A549 (cell line): ENCODE data around the gene NFASC. TPM values are rescaled to one million over a fixed set of nuclear protein-coding genes. Genes with fewer than 3 reads are reported as not detected.

Source experiments
- ATAC-seq, 2 experiments: fragments of 200-7000 bp in 1 of 2; fragments of >200 bp in 1 of 2; cut with Nextera tagmentation in 1 of 2; cut with Tn5 transposase in 1 of 2; 3 replicates each; pipeline versions ENCODE4 v1.8.0 to v1.9.1; 2018 to 2020; ENCODE audit warnings: mild to moderate bottlenecking in 1 of 2, moderate library complexity in 1 of 2
- CTCF ChIA-PET: fragments of 300-600 bp; sonication (Branson Sonifier 250); formaldehyde crosslinking; extraction: SDS; loops from one replicate; lab custom pipeline; 2021; ENCODE audit warnings: antibody characterized with exemption, inconsistent platforms; lab: Yijun Ruan, JAX
- POLR2A ChIA-PET: fragments of 350-600 bp; formaldehyde crosslinking; extraction: SDS; loops from one replicate; lab custom pipeline; 2021; ENCODE audit warnings: antibody characterized with exemption, inconsistent platforms; lab: Yijun Ruan, JAX
- DNase-seq, 2 experiments: peaks; one replicate each; pipeline versions ENCODE4 v3.0.0 to v3.0.0-alpha.2; 2011 to 2016; ENCODE audit warnings: low read depth in 1 of 2, low spot score in 1 of 2
- FAIRE-seq: peaks from 2 replicates; lab custom pipeline; 2011; peaks lifted over from hg19 to GRCh38; lab: Jason Lieb, UNC
- H3K27ac ChIP-seq, 2 experiments: fragments of >200 bp; sonication (Bioruptor Twin); formaldehyde crosslinking; 3 replicates each; pipeline ENCODE4 v1.5.1; 2016 to 2017
- H3K4me1 ChIP-seq: fragments of >200 bp; sonication (Bioruptor Twin); formaldehyde crosslinking; 3 replicates; pipeline ENCODE4 v1.6.1; 2016
- H3K4me2 ChIP-seq: fragments of >200 bp; sonication (Bioruptor Twin); formaldehyde crosslinking; 3 replicates; pipeline ENCODE4 v1.6.1; 2016
- H3K4me3 ChIP-seq: fragments of >200 bp; sonication (Bioruptor Twin); formaldehyde crosslinking; 3 replicates; pipeline ENCODE4 v1.5.1; 2016
- H3K9me3 ChIP-seq: fragments of >200 bp; sonication (Bioruptor Twin); formaldehyde crosslinking; 3 replicates; pipeline ENCODE4 v1.6.1; 2016
- CBX8 ChIP-seq: fragments of 200-600 bp; sonication (generic); IDR thresholded peaks from 2 replicates; pipeline ENCODE4 v1.6.1; 2016
- EHMT2 ChIP-seq: fragments of 200-600 bp; sonication (generic); IDR thresholded peaks from 2 replicates; pipeline ENCODE4 v1.6.1; 2016; ENCODE audit warnings: antibody characterized with exemption, low read depth, mild to moderate bottlenecking, moderate library complexity
- EP300 ChIP-seq, 2 experiments: fragments of >200 bp; sonication (Bioruptor Twin); formaldehyde crosslinking; IDR thresholded peaks; 2 replicates in 1 of 2; 3 replicates in 1 of 2; pipeline ENCODE4 v1.6.1; 2016 to 2017
- ESRRA ChIP-seq: fragments of 150-350 bp; IDR thresholded peaks from 2 replicates; pipeline ENCODE4 v1.6.1; 2014; ENCODE audit warnings: mild to moderate bottlenecking, low read length, borderline replicate concordance
- GATA3 ChIP-seq: IDR thresholded peaks from 2 replicates; pipeline ENCODE4 v1.6.1; 2012; ENCODE audit warnings: borderline replicate concordance
- HDAC2 ChIP-seq: fragments of 200-600 bp; sonication (generic); IDR thresholded peaks from 2 replicates; pipeline ENCODE4 v1.6.1; 2016
- JUNB ChIP-seq: fragments of >200 bp; sonication (Bioruptor Twin); formaldehyde crosslinking; IDR thresholded peaks from 2 replicates; pipeline ENCODE4 v1.6.1; 2016
- KDM1A ChIP-seq: fragments of 200-600 bp; sonication (generic); IDR thresholded peaks from 2 replicates; pipeline ENCODE4 v1.6.1; 2016; ENCODE audit warnings: low read depth, mild to moderate bottlenecking
- KDM5A ChIP-seq: fragments of 200-600 bp; sonication (generic); IDR thresholded peaks from 2 replicates; pipeline ENCODE4 v1.6.1; 2016; ENCODE audit warnings: antibody characterized with exemption, mild to moderate bottlenecking
- NPAS2 ChIP-seq: fragments of 250-450 bp; sonication (Bioruptor Pico); IDR thresholded peaks from 2 replicates; pipeline ENCODE4 v1.8.0; 2022; ENCODE audit warnings: mild to moderate bottlenecking, moderate library complexity, borderline replicate concordance
- NR3C1 ChIP-seq: fragments of >200 bp; sonication (Bioruptor Twin); formaldehyde crosslinking; IDR thresholded peaks from 3 replicates; pipeline ENCODE4 v1.6.1; 2017
- PHF8 ChIP-seq: fragments of 200-600 bp; sonication (generic); IDR thresholded peaks from 2 replicates; pipeline ENCODE4 v1.6.1; 2016; ENCODE audit warnings: low read depth, mild to moderate bottlenecking, antibody characterized with exemption, moderate library complexity, borderline replicate concordance
- POLR2A ChIP-seq: IDR thresholded peaks from 2 replicates; pipeline ENCODE4 v1.6.1; 2012; ENCODE audit warnings: mild to moderate bottlenecking, low read length
- RAD21 ChIP-seq, 2 experiments: fragments of >200 bp in 1 of 2; sonication (Bioruptor Twin) in 1 of 2; formaldehyde crosslinking in 1 of 2; IDR thresholded peaks in 1 of 2; conservative IDR thresholded peaks in 1 of 2; 2 replicates in 1 of 2; 3 replicates in 1 of 2; pipeline ENCODE4 v1.6.1; 2012 to 2018; ENCODE audit warnings: inconsistent platforms in 1 of 2
- RFX5 ChIP-seq: fragments of 450-650 bp; IDR thresholded peaks from 2 replicates; pipeline ENCODE4 v1.7.1; 2014; ENCODE audit warnings: antibody characterized with exemption, mild to moderate bottlenecking, moderate library complexity
- TFCP2L1 ChIP-seq: fragments of 250-450 bp; sonication (Bioruptor Pico); IDR thresholded peaks from 2 replicates; pipeline ENCODE4 v1.5.0; 2021; ENCODE audit warnings: mild to moderate bottlenecking
- ZFP36 ChIP-seq: fragments of 450-650 bp; IDR thresholded peaks from 2 replicates; pipeline ENCODE4 v1.6.1; 2014; ENCODE audit warnings: borderline replicate concordance; ENCODE audit not compliant: partially characterized antibody
- WGBS: methylation state at CpG from one replicate; pipeline ENCODE4 v1.1.6; 2017; ENCODE audit errors: missing lambda C conversion rate; 5-methylcytosine and 5-hydroxymethylcytosine counted together
- polyA plus RNA-seq, 4 experiments: library from polyadenylated mRNA; depleted of rRNA in 3 of 4; stranded (reverse); fragments of >200 nt; fragmentation: RNase III in 1 of 4; extraction: RNeasy Plus Mini Kit Qiagen cat#74134 plus additional on column Dnase treatment in 1 of 4; gene quantifications; 2 replicates in 3 of 4; 3 replicates in 1 of 4; pipeline ENCODE4 v1.2.3, GENCODE V29; 2011 to 2017
- TF ChIP-seq, protein P1 (sequence below): IDR thresholded peaks from 2 replicates; pipeline ENCODE4 v1.6.1; 2012
- TF ChIP-seq, protein P2 (sequence below): fragments of 250-450 bp; sonication (Bioruptor Pico); IDR thresholded peaks from 2 replicates; pipeline ENCODE4 v1.5.0; 2021; ENCODE audit warnings: mild to moderate bottlenecking, moderate library complexity, borderline replicate concordance
- TF ChIP-seq, protein P3 (sequence below): IDR thresholded peaks from 2 replicates; pipeline ENCODE4 v1.6.1; 2012
- TF ChIP-seq, protein P4 (sequence below): fragments of 150-350 bp; IDR thresholded peaks from 2 replicates; pipeline ENCODE4 v1.6.1; 2014; ENCODE audit warnings: low read depth, mild to moderate bottlenecking, low read length

Gene NFASC
- polyA plus RNA-seq, 2 of the 4 experiments (the other 2 are of a cell fraction), result 0.27 to 0.39 TPM

DNA sequence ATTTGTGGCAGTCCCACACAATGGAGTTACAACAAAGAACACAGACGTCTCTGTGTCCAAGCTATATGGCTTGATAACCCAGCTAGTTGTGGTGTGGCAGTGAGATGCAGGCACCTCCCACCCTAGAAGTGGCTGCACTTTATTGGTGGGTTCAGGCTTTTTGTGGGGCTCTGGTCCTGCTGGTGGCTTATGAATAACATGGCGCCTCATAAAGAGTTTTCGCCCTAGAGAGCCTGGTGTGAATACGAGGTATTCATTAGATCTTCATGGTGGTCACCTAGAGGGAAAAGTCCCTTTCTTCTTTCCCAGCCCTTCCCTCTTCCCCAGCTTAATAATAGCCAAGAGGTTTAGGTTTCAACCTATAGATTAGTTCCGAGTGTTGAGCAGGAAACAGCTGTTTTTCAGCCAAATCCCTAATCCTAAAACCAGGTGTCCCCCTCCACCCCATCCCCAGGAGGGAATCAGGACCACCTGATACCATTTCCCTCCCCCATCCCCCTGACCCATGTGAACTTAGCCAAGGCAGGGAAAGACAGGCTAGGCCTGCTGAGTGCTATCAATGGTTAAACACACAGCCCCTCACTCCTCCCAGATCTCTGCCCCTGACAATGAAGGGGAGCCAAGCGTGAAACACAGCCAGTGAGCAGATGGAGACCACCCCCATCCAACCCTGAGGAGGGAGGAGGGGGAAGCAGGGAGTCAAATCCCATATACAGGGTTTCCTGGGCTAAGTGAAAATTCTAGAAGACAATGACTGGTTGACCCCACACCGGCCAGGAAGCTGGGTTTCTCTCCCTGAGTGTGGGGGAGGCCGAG, 58.2 kb downstream of the NFASC start:
- CTCF ChIA-PET, result interaction anchor here (1.2 to 1.4 kb wide), 2 partner anchors 13 to 122 kb away, joined by 4 read pairs; no protein-coding TSS in a partner anchor
- FAIRE-seq (no peak), ATAC-seq (no peak), DNase-seq (no peak)
- TF ChIP-seq PHF8 (no peak), EHMT2 (no peak), EP300 (IDR thresholded peaks at IDR 0.05) (no peak), ZFP36 (no peak), RAD21 (conservative IDR thresholded peaks at IDR 0.05 in 1 of 2, IDR thresholded peaks at IDR 0.05 in 1 of 2) (no peak), NPAS2 (CRISPR knock-in tag) (no peak), JUNB (no peak), CBX8 (no peak), KDM5A (no peak)
- WGBS, result 66% methylated on average over 7 of the region's 8 CpGs
- Histone ChIP-seq H3K9me3 (no peaks in the 10 kb centered on the region), H3K4me2 (no peak overlapping the region), H3K27ac (no peak overlapping the region), H3K4me3 (no peak overlapping the region), H3K4me1 (peaks cover 10% of the 10 kb centered on the region; the same call in 2 of the 3 replicates)
- POLR2A ChIA-PET, result no interaction called here

DNA sequence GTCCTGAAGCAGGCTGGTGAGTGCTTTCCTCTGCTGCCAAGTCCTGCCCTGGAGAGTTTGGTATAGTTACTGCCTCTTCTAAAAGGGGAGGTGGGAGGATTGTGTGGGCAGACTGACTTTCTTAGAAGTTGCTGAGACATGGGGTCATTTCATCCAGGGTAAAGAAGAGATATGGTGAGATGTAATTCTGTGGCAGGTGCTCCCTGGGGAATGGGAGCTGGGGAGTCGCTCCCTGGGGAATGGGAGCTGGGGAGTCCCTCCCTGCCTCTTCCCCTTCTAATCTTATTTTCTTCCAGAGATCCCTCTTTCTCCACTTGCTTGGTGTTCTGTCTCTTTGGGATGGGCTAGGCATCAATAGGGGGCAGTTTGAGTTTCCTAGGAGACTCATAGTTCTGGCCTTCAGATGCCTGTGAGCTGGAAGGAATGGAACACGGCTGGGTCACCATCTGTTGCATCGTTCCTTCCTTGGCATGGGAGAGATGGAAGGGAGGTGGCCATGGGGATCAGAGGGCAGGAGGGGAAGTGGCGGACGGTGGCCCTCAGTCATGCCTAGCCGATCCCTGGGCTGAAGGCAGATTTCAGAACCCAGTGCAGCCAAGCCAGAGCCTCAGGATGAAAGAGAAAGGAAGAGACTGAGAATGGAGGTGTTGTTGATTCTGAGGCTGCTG, 59.0 kb downstream of the NFASC start:
- Histone ChIP-seq H3K27ac (no peak overlapping the region), H3K9me3 (no peaks in the 10 kb centered on the region), H3K4me3 (no peak overlapping the region), H3K4me1 (peaks cover 3% of the 10 kb centered on the region; the same call in 2 of the 3 replicates), H3K4me2 (no peak overlapping the region)
- WGBS, result 70% methylated on average over 6 of the region's 6 CpGs
- ChIA-PET POLR2A (no interaction called here), CTCF (interaction anchor here (1.0 to 3.1 kb wide), 4 partner anchors 12 to 132 kb away, joined by 4 to 18 read pairs (median 5); no protein-coding TSS in a partner anchor)
- ATAC-seq (no peak), FAIRE-seq (no peak), DNase-seq (no peak)
- TF ChIP-seq ESRRA (no peak), GATA3 (no peak), KDM1A (no peak), NR3C1 (no peak), RFX5 (no peak), HDAC2 (no peak), TFCP2L1 (CRISPR knock-in tag) (no peak), POLR2A (no peak)
- TF ChIP-seq, protein P1, sequence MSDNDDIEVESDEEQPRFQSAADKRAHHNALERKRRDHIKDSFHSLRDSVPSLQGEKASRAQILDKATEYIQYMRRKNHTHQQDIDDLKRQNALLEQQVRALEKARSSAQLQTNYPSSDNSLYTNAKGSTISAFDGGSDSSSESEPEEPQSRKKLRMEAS, result no peak
- TF ChIP-seq, protein P2, sequence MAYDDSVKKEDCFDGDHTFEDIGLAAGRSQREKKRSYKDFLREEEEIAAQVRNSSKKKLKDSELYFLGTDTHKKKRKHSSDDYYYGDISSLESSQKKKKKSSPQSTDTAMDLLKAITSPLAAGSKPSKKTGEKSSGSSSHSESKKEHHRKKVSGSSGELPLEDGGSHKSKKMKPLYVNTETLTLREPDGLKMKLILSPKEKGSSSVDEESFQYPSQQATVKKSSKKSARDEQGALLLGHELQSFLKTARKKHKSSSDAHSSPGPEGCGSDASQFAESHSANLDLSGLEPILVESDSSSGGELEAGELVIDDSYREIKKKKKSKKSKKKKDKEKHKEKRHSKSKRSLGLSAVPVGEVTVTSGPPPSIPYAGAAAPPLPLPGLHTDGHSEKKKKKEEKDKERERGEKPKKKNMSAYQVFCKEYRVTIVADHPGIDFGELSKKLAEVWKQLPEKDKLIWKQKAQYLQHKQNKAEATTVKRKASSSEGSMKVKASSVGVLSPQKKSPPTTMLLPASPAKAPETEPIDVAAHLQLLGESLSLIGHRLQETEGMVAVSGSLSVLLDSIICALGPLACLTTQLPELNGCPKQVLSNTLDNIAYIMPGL, result no peak
- TF ChIP-seq, protein P3, sequence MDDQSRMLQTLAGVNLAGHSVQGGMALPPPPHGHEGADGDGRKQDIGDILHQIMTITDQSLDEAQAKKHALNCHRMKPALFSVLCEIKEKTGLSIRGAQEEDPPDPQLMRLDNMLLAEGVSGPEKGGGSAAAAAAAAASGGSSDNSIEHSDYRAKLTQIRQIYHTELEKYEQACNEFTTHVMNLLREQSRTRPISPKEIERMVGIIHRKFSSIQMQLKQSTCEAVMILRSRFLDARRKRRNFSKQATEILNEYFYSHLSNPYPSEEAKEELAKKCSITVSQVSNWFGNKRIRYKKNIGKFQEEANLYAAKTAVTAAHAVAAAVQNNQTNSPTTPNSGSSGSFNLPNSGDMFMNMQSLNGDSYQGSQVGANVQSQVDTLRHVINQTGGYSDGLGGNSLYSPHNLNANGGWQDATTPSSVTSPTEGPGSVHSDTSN, result no peak
- TF ChIP-seq, protein P4, sequence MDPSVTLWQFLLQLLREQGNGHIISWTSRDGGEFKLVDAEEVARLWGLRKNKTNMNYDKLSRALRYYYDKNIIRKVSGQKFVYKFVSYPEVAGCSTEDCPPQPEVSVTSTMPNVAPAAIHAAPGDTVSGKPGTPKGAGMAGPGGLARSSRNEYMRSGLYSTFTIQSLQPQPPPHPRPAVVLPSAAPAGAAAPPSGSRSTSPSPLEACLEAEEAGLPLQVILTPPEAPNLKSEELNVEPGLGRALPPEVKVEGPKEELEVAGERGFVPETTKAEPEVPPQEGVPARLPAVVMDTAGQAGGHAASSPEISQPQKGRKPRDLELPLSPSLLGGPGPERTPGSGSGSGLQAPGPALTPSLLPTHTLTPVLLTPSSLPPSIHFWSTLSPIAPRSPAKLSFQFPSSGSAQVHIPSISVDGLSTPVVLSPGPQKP, result no peak
- TF ChIP-seq, all 56 proteins: peak for 0
